Gastroesophageal sphincter (tissue), 4 donors: Measurements from ENCODE around the gene VAMP4. TPM values are rescaled to one million over a fixed set of nuclear protein-coding genes. Genes with fewer than 3 reads are reported as not detected.
A peak's percentile ranks its signal among the peaks of the same experiment; 100 is the strongest.

Experiments
- ATAC-seq: fragments of 150-250 bp; one replicate; pipeline ENCODE4 v1.9.1; 2016; ENCODE audit warnings: mild to moderate bottlenecking, moderate library complexity
- H3K27ac ChIP-seq, 4 donors: fragments of 200-600 bp; sonication (generic) in 3 of 4; 1 replicate in 3 of 4; 2 replicates in 1 of 4; pipeline ENCODE4 v1.5.1; 2016 to 2019
- H3K27me3 ChIP-seq: fragments of 200-600 bp; sonication (generic); one replicate; pipeline ENCODE4 v1.5.1; 2019
- H3K36me3 ChIP-seq, 2 donors: fragments of 200-600 bp; sonication (generic); one replicate each; pipeline ENCODE4 v1.5.1; 2019; ENCODE audit warnings: control low read depth in 1 of 2
- H3K4me1 ChIP-seq, 3 donors: fragments of 200-600 bp; sonication (generic); 1 replicate in 2 of 3; 2 replicates in 1 of 3; pipeline ENCODE4 v1.5.1; 2016 to 2019; ENCODE audit warnings: control low read depth in 2 of 3
- H3K4me3 ChIP-seq, 2 donors: fragments of 200-600 bp; sonication (generic); one replicate each; pipeline ENCODE4 v1.5.1; 2019; ENCODE audit warnings: mild to moderate bottlenecking in 1 of 2, moderate library complexity in 1 of 2
- H3K9me3 ChIP-seq, 3 donors: fragments of 200-600 bp; sonication (generic); one replicate each; pipeline ENCODE4 v1.5.1; 2017 to 2019; ENCODE audit warnings: control low read depth in 2 of 3
- EP300 ChIP-seq: sonication (generic); formaldehyde crosslinking; IDR thresholded peaks from one replicate; pipeline ENCODE4 v1.6.1; 2017; ENCODE audit warnings: antibody characterized with exemption, mild to moderate bottlenecking
- POLR2A ChIP-seq, 2 donors: fragments of 450-650 bp; IDR thresholded peaks; one replicate each; pipeline ENCODE4 v1.6.1; 2017; ENCODE audit warnings: antibody characterized with exemption in 2 of 2, mild to moderate bottlenecking in 2 of 2, moderate library complexity in 1 of 2
- POLR2AphosphoS5 ChIP-seq: sonication (generic); formaldehyde crosslinking; IDR thresholded peaks from one replicate; pipeline ENCODE4 v1.6.1; 2017; ENCODE audit warnings: antibody characterized with exemption
- WGBS, 2 donors: methylation state at CpG; one replicate each; pipeline ENCODE4 v1.1.5; 2018; ENCODE audit warnings: low coverage in 1 of 2; 5-methylcytosine and 5-hydroxymethylcytosine counted together
- total RNA-seq, 4 donors: library from RNA; depleted of rRNA; stranded (reverse); fragments of >200 nt; gene quantifications; one replicate each; pipeline ENCODE4 v1.1.0, GENCODE V29; 2016
- TF ChIP-seq, protein P1 (sequence below), 4 experiments: fragments of 200-600 bp in 2 of 4; fragments of 450-650 bp in 2 of 4; sonication (generic) in 1 of 4; IDR thresholded peaks; one replicate each; pipeline ENCODE4 v1.5.1; 2017 to 2019; ENCODE audit warnings: antibody characterized with exemption in 4 of 4, mild to moderate bottlenecking in 2 of 4, moderate library complexity in 2 of 4

The VAMP4 gene
- total RNA-seq, 4 donors from 2014 or later = 16.3 to 37.5 (median 20.0) TPM

DNA sequence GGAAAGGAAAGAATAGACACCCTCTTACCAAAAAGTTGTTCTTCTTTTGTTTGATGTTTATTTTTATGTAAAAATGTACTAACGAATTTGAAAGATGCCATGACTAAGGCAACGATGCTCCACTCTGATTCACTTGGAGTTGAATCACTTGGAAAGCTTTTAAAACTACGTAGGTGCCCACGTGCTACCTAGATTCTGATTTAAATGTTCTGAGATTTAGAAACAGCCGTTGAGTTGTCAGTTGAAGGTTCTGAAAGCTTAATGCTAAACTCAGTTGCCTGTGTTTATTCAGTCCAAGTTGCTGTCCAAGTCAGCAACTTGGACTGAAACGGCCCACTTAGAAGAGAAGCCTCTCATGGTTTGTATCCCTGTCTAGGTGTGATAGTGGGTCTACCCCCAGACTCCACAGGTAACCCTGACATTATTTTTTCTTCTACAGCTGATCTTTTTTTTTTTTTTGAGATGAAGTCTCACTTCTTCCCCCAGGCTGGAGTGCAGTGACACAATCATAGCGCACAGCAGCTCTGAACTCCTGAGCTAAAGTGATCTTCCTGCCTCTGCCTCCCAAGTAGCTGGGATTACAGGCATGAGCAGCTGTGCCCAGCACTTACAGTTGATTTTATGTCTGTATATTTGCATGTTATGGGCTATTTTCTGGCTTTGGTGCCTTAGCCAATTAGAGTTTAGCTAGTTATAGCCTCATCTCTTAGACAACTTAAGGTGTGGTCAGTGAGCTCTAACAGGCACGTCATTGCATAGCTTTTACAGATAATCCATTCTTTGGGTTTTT lies 1.4 kb upstream of the VAMP4 start:
- Histone ChIP-seq H3K9me3 (no peaks in the 10 kb centered on the region), H3K27me3 (no peaks in the 10 kb centered on the region), H3K4me1 (peaks cover 6 to 35% (median 7%) of the 10 kb centered on the region in 3 donors), H3K27ac (peak overlapping the region; percentile 92 to 97 (median 96)), H3K36me3 (peaks cover 0 to 3% of the 10 kb centered on the region in 2 donors), H3K4me3 (peak overlapping the region; percentile 73 to 82)
- ATAC-seq = peak; percentile 63
- TF ChIP-seq POLR2A (IDR thresholded peaks at IDR 0.05) = peak; percentile 33 to 36
- TF ChIP-seq, protein P1, sequence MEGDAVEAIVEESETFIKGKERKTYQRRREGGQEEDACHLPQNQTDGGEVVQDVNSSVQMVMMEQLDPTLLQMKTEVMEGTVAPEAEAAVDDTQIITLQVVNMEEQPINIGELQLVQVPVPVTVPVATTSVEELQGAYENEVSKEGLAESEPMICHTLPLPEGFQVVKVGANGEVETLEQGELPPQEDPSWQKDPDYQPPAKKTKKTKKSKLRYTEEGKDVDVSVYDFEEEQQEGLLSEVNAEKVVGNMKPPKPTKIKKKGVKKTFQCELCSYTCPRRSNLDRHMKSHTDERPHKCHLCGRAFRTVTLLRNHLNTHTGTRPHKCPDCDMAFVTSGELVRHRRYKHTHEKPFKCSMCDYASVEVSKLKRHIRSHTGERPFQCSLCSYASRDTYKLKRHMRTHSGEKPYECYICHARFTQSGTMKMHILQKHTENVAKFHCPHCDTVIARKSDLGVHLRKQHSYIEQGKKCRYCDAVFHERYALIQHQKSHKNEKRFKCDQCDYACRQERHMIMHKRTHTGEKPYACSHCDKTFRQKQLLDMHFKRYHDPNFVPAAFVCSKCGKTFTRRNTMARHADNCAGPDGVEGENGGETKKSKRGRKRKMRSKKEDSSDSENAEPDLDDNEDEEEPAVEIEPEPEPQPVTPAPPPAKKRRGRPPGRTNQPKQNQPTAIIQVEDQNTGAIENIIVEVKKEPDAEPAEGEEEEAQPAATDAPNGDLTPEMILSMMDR (IDR thresholded peaks at IDR 0.05) = no peak
- peak; percentile 87 for TF ChIP-seq POLR2AphosphoS5
- WGBS, 2 donors = 12 to 15% methylated on average over 8 of the region's 8 CpGs

DNA sequence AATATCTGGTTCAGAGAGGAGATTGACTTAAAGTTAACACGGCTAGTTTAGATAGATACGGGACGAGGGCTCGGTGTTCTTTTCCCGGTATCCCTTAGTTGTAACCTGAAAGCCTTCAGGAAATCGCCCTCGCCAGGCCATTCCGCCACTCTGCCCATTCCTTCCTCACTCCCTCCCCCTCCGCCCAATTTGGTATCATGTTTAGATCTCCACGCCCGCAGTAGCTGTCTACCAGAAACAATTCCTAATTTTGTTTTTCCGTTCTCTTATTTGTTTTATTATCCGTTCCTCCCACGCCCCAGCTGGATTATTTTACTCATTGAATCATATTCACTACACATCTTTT lies 685 bp upstream of the VAMP4 start:
- H3K27me3 ChIP-seq = no peaks in the 10 kb centered on the region
- peaks cover 6 to 41% (median 7%) of the 10 kb centered on the region in 3 donors for H3K4me1 ChIP-seq
- peak overlapping the region; percentile 92 to 97 (median 96) for H3K27ac ChIP-seq
- no peak for TF ChIP-seq EP300
- TF ChIP-seq POLR2AphosphoS5 = no peak
- TF ChIP-seq, protein P1 (IDR thresholded peaks at IDR 0.05) = no peak
- no peak for TF ChIP-seq POLR2A (IDR thresholded peaks at IDR 0.05)
- H3K4me3 ChIP-seq = peak overlapping the region; percentile 73 to 82
- H3K36me3 ChIP-seq = peaks cover 0 to 11% of the 10 kb centered on the region in 2 donors
- ATAC-seq = peak; percentile 65
- H3K9me3 ChIP-seq = no peaks in the 10 kb centered on the region
- WGBS, 2 donors = 0 to 1% methylated on average over 14 of the region's 14 CpGs

DNA sequence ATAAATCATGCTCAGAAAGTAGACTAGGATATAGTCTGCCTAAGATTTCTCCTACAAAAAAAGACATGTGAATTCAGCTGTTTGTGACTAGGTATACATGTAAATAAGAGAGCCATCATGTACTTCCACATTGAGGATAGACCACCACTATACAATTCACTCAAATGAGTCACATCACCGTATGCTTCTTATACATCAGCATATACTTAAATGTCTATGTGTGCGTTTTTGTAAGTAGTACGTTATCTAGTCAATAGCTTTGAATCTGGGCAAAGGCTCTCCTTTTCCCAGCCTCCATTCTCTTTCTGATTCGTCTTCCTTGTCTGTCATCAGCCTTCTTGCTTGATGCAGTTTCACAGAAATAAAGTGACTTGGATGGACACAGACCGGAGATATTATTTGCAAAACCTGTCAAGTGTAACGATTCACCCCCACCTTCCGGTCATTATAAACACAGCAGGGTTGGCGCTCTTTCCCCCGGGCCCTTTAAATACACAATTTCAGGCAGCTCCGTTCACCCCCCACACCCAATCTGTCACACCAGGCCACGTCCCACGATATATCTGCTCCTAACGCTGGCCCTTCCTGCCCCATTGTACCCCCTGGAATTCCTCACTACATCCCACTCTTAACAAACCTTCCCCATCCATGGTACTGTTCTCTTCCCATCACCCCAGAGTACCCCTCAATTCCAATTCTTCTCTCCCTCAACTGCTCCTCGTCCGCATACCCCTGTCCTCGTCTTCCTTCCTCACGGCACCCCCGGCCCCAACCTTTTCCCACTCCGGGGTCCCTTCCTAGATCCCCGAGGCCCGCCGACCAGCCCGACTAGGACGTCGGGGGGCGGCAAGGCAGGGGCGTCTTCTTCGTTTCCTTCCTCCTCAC lies 636 bp downstream of the VAMP4 start:
- Histone ChIP-seq H3K27ac (peak overlapping the region; percentile 92 to 97 (median 96)), H3K4me3 (peak overlapping the region; percentile 73 to 82), H3K9me3 (no peaks in the 10 kb centered on the region), H3K4me1 (peaks cover 6 to 43% (median 7%) of the 10 kb centered on the region in 3 donors), H3K36me3 (peaks cover 0 to 24% of the 10 kb centered on the region in 2 donors), H3K27me3 (no peaks in the 10 kb centered on the region)
- peak; percentile 23 for TF ChIP-seq POLR2AphosphoS5
- no peak for TF ChIP-seq EP300
- TF ChIP-seq, protein P1 (IDR thresholded peaks at IDR 0.05) = peak in 2 of 4 experiments; percentile 40 to 43
- WGBS, 2 donors = 0 to 2% methylated on average over 18 to 23 of the region's 28 CpGs
- peak; percentile 26 for ATAC-seq

DNA sequence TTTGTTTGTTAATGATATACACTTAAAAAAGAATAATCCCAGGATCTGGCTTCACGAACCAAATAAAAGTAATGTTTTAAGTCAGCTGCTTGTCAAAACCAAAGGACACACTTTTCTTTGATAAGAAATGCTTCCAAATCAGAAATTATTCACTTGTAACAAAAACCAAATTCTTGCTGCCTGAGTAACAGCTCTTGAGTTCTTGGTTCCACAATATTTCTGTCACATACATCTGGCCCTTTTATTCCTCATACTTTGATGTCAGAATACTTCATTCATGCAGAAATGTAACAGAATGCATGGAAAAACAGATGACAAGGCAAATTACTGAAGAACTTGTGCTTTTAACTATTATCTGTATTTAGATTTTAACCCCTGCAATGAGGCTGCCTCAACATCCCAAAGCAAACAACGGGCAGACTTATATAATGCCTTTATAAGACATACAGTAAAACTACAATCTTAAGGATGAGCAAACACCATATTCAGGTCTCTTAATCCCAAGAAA lies 1.5 kb downstream of the VAMP4 start:
- Histone ChIP-seq H3K27me3 (no peaks in the 10 kb centered on the region), H3K4me1 (peaks cover 6 to 43% (median 7%) of the 10 kb centered on the region in 3 donors), H3K36me3 (peaks cover 0 to 32% of the 10 kb centered on the region in 2 donors), H3K4me3 (peak overlapping the region; percentile 73 to 82), H3K27ac (peak overlapping the region in 2 of 4 donors; percentile 96 to 97), H3K9me3 (no peaks in the 10 kb centered on the region)
- ATAC-seq = no peak
- TF ChIP-seq EP300 (no peak), POLR2AphosphoS5 (no peak), POLR2A (IDR thresholded peaks at IDR 0.05) (no peak)
- TF ChIP-seq, protein P1 (IDR thresholded peaks at IDR 0.05) = no peak
- 55 to 66% methylated on average over 2 of the region's 2 CpGs for WGBS, 2 donors
